Measurements from ENCODE around the gene ANO2. TPM values are rescaled to one million over a fixed set of nuclear protein-coding genes. Genes with fewer than 3 reads are reported as not detected.

The ANO2 gene
- polyA plus RNA-seq, 1 experiment = 0.09 TPM

DNA sequence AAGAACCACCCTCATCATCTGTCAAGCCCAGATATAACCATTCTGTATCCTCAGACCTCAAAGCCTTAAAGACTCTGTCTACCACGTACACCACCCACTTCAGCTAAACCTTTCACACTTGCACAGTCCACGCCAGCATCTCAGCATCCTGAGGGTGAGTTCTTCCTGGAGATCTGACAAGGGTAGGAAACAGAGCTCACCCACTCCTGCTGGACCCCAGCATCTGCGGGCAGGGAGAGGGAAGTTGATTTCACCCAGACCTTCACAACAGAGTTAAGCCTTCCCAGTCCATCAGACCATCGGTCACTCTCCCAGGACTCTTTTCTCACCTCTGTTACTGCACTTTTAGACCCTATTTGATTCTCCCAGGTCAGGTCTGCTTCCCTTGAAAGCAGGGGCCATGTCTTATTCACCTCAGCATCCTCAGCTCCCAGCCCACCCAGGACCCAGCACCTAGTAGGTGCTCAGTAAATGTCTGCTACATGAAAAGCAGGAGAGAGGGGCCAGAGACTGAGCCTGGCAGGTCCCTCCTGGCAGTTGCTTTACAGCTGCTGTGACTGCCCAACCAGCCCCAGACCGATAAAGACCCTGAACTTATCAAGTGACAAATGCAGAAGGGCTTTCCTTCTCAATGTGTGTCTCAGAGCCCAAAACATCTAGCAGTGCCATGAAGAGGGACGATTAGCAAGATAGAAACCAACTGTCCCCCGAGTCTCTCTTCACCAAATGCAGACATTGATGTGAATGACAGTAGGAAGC is 34.1 kb downstream of the ANO2 start:
- no peak for DNase-seq (ENCODE audit: low read depth, low spot score)
- no peaks in the 10 kb centered on the region for H3K9me3 ChIP-seq (ENCODE audit: control insufficient read depth, insufficient read depth, low read length)
- no peak overlapping the region for H3K4me3 ChIP-seq (ENCODE audit: low read depth, low read length)
- H3K27me3 ChIP-seq (ENCODE audit: control insufficient read depth, insufficient read depth, low read length) = peaks cover 11% of the 10 kb centered on the region
- no peak overlapping the region for H3K27ac ChIP-seq (ENCODE audit: low read depth, low read length)
- CTCF ChIA-PET = interaction anchor here (0.5 kb wide), 1 partner anchor 115 kb away, joined by 3 read pairs; no protein-coding TSS in a partner anchor
- TF ChIP-seq, protein P1, sequence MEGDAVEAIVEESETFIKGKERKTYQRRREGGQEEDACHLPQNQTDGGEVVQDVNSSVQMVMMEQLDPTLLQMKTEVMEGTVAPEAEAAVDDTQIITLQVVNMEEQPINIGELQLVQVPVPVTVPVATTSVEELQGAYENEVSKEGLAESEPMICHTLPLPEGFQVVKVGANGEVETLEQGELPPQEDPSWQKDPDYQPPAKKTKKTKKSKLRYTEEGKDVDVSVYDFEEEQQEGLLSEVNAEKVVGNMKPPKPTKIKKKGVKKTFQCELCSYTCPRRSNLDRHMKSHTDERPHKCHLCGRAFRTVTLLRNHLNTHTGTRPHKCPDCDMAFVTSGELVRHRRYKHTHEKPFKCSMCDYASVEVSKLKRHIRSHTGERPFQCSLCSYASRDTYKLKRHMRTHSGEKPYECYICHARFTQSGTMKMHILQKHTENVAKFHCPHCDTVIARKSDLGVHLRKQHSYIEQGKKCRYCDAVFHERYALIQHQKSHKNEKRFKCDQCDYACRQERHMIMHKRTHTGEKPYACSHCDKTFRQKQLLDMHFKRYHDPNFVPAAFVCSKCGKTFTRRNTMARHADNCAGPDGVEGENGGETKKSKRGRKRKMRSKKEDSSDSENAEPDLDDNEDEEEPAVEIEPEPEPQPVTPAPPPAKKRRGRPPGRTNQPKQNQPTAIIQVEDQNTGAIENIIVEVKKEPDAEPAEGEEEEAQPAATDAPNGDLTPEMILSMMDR (IDR thresholded peaks at IDR 0.05; ENCODE audit: low read depth, low read length) = no peak
- POLR2A ChIA-PET = no interaction called here

DNA sequence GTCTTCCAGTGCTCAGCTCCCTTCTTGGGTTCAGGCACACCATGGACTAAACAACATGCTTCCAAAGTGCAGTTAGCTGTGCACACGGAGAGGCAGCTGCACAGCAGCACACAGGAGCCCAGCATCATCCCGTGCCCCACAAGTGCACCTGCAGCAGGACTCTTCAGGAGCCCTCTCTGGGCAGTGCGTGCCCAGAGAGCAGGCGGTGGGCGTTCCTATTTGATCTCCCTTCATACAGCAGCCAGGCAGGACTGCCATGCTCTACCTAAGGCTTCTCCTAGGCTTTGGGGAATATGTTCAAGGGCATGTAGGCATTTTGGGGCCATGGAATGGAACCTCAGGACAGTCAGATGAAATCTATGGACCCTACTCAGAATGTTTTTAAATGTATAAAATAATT is 35.5 kb downstream of the ANO2 start:
- Histone ChIP-seq H3K27ac (ENCODE audit: low read depth, low read length) (no peak overlapping the region), H3K27me3 (ENCODE audit: control insufficient read depth, insufficient read depth, low read length) (peaks cover 11% of the 10 kb centered on the region), H3K4me3 (ENCODE audit: low read depth, low read length) (no peak overlapping the region), H3K9me3 (ENCODE audit: control insufficient read depth, insufficient read depth, low read length) (no peaks in the 10 kb centered on the region)
- DNase-seq (ENCODE audit: low read depth, low spot score) = no peak
- ChIA-PET POLR2A (no interaction called here), CTCF (no interaction called here)
- TF ChIP-seq, protein P1 (IDR thresholded peaks at IDR 0.05; ENCODE audit: low read depth, low read length) = no peak

DNA sequence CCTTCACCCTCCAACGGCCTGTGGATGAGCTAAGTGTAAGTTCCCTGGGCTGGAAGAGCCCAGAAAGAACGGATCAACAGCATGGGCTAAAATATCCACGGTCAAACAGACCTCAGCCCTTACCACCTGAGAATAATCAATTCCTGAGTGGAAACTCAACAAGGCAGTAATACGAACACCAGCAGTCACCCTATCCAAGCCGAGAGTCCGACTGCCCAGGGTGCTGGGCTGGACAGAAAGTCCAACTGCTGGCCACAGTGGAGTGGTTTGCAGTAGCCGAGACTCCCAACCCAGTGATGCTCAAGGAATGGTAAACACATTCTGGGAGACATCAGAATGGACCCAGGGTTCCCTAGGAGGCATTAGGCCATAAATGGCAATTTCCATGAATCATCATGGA is 36.8 kb downstream of the ANO2 start:
- TF ChIP-seq, protein P1 (IDR thresholded peaks at IDR 0.05; ENCODE audit: low read depth, low read length) = no peak
- CTCF ChIA-PET = no interaction called here
- no peak for DNase-seq (ENCODE audit: low read depth, low spot score)
- POLR2A ChIA-PET = no interaction called here
- Histone ChIP-seq H3K4me3 (ENCODE audit: low read depth, low read length) (no peak overlapping the region), H3K9me3 (ENCODE audit: control insufficient read depth, insufficient read depth, low read length) (no peaks in the 10 kb centered on the region), H3K27me3 (ENCODE audit: control insufficient read depth, insufficient read depth, low read length) (peaks cover 8% of the 10 kb centered on the region), H3K27ac (ENCODE audit: low read depth, low read length) (no peak overlapping the region)

DNA sequence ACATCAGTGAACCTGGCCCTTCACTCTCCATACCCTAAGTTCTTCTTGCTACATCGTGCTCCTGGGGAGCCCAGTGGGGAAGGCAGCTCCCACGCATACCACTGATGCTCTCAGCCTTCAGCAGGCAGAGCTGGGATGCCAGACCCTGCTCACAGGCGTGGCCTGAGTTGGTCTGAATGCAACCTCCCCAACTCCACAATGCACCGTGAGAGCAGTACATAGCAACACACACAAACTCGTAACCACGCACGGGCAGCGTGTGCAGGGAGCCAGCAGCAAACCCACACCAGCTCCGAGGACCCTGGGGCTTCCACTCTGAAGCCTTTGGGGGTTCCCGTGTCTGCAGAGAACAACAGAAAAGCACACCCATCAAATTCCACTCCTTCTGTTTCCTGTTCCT is 37.3 kb downstream of the ANO2 start:
- Histone ChIP-seq H3K27me3 (ENCODE audit: control insufficient read depth, insufficient read depth, low read length) (peaks cover 4% of the 10 kb centered on the region), H3K27ac (ENCODE audit: low read depth, low read length) (no peak overlapping the region), H3K9me3 (ENCODE audit: control insufficient read depth, insufficient read depth, low read length) (no peaks in the 10 kb centered on the region), H3K4me3 (ENCODE audit: low read depth, low read length) (no peak overlapping the region)
- TF ChIP-seq, protein P1 (IDR thresholded peaks at IDR 0.05; ENCODE audit: low read depth, low read length) = no peak
- ChIA-PET POLR2A (no interaction called here), CTCF (no interaction called here)
- no peak for DNase-seq (ENCODE audit: low read depth, low spot score)

DNA sequence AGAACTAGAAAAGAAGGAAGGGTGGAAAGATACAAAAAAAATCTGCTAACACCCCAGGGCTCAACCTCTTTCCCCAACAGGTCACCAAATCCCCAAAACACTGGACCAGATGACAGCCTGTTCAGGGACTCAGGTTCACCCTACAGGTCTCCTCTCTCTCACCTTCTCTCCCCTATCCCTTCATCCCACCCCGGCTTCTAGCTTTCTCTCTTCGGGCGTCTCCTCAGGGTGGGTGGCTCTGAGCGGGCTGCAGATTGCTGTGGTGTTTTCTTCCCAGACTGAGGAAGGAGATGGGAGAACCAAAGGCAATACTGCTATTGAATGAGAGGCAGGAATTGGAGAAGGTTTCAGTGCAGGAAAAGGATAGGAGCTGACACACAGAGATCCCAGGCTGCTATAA is 39.3 kb downstream of the ANO2 start:
- H3K27ac ChIP-seq (ENCODE audit: low read depth, low read length) = no peak overlapping the region
- ChIA-PET POLR2A (no interaction called here), CTCF (no interaction called here)
- H3K9me3 ChIP-seq (ENCODE audit: control insufficient read depth, insufficient read depth, low read length) = no peaks in the 10 kb centered on the region
- no peak for DNase-seq (ENCODE audit: low read depth, low spot score)
- TF ChIP-seq, protein P1 (IDR thresholded peaks at IDR 0.05; ENCODE audit: low read depth, low read length) = no peak
- H3K27me3 ChIP-seq (ENCODE audit: control insufficient read depth, insufficient read depth, low read length) = peaks cover 6% of the 10 kb centered on the region
- H3K4me3 ChIP-seq (ENCODE audit: low read depth, low read length) = no peak overlapping the region
